AG04450 (cell line): Measurements from ENCODE around the gene SLFN11. TPM values are rescaled to one million over a fixed set of nuclear protein-coding genes. Genes with fewer than 3 reads are reported as not detected.
"Not testable (repeated sequence)": the region's sequence is repeated elsewhere in the genome, so short reads cannot be mapped to it uniquely, and the experiment has no call there.

Source experiments
- CTCF ChIA-PET: fragments of 300-600, 350-600 bp; formaldehyde crosslinking; extraction: SDS; loops from one replicate; lab custom pipeline; 2022; ENCODE audit warnings: antibody characterized with exemption, inconsistent platforms; lab: Charles Lee
- POLR2A ChIA-PET: fragments of 350-600 bp; formaldehyde crosslinking; extraction: SDS; loops from one replicate; lab custom pipeline; 2021; ENCODE audit warnings: antibody characterized with exemption, inconsistent platforms; lab: Yijun Ruan, JAX
- DNase-seq: peaks from one replicate; pipeline ENCODE4 v3.0.0-alpha.2; 2011; ENCODE audit warnings: low read depth, low spot score
- H3K27ac ChIP-seq: one replicate; pipeline ENCODE4 v1.5.1; 2012; ENCODE audit warnings: low read depth, low read length, control low read depth
- H3K27me3 ChIP-seq: one replicate; pipeline ENCODE4 v1.6.0; 2012; ENCODE audit warnings: low read length; ENCODE audit not compliant: control insufficient read depth, insufficient read depth
- H3K4me3 ChIP-seq: 2 replicates; pipeline ENCODE4 v1.5.1; 2011; ENCODE audit warnings: mild to moderate bottlenecking, low read depth, low read length, control low read depth
- H3K9me3 ChIP-seq: 2 replicates; pipeline ENCODE4 v1.5.1; 2012; ENCODE audit warnings: low read length; ENCODE audit not compliant: control insufficient read depth, insufficient read depth
- polyA plus RNA-seq: library from polyadenylated mRNA; depleted of rRNA; stranded (reverse); fragments of >200 nt; gene quantifications from 2 replicates; pipeline ENCODE4 v1.2.3, GENCODE V29; 2011; rRNA removed
- small RNA-seq: library from RNA; depleted of rRNA; stranded (forward); fragments of <200 nt; gene quantifications from one replicate; pipeline ENCODE3, GENCODE V24; 2012; ENCODE audit warnings: low read depth; ENCODE audit not compliant: insufficient read length
- TF ChIP-seq, protein P1 (sequence below): IDR thresholded peaks from 2 replicates; pipeline ENCODE4 v1.5.1; 2011; ENCODE audit warnings: low read depth, low read length, control low read depth, inconsistent platforms

Gene SLFN11
- polyA plus RNA-seq, 1 experiment: 73.2 TPM

DNA sequence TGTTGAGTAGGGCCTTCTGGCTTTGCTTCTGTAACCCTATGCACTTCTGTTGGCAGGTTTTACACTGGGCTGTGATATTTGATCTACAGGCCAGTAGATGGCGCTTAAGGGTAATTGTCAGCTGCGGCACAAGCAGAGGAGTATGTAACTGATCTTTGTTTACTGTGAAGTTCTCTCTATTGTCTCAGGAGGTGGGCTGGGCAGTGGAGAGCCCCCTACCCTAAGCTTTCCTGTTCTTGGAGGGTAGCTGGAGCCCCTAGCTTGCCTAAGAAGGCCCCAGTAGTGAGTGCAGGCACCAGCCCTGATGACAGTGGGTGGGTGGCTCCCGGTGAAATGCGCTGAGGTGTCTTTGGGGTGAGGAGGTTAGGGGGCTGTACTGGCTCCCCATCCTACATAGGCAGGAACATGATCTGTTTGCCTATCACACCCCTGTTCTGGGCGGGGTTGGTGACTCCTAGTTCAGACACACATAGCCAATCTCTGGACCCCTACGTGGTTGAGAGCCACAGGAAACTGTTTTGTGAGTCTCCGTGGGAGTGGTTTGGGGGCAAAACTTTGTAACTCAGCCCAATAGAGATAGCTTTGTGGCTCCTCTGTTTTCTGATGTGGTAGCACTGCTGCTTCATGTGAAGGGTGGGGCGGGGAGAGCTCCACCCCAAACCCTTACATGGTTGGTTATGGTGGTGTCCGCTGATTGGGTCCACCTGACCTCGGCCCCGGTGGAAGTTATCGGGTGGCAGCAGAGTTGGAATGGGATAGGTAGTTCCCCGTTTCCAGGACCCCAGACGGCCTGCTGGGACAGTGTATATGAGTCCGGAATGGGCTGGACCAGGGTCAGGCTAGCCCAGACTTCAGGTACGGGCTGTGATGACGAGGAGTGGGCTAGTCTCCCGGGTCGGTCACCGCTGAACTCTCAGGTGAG lies 60.4 kb downstream of the SLFN11 start:
- H3K27me3 ChIP-seq: no peaks in the 10 kb centered on the region
- ChIA-PET POLR2A (no interaction called here), CTCF (interaction anchor here (0.6 to 7.3 kb wide), 48 partner anchors 9 to 436 kb away, joined by 3 to 306 read pairs (median 5); partner anchors contain the start of genes PEX12 and SLFN12L)
- no peak overlapping the region for H3K27ac ChIP-seq
- H3K4me3 ChIP-seq: peak overlapping the region; percentile 40
- peak; percentile 56 for DNase-seq
- TF ChIP-seq, protein P1, sequence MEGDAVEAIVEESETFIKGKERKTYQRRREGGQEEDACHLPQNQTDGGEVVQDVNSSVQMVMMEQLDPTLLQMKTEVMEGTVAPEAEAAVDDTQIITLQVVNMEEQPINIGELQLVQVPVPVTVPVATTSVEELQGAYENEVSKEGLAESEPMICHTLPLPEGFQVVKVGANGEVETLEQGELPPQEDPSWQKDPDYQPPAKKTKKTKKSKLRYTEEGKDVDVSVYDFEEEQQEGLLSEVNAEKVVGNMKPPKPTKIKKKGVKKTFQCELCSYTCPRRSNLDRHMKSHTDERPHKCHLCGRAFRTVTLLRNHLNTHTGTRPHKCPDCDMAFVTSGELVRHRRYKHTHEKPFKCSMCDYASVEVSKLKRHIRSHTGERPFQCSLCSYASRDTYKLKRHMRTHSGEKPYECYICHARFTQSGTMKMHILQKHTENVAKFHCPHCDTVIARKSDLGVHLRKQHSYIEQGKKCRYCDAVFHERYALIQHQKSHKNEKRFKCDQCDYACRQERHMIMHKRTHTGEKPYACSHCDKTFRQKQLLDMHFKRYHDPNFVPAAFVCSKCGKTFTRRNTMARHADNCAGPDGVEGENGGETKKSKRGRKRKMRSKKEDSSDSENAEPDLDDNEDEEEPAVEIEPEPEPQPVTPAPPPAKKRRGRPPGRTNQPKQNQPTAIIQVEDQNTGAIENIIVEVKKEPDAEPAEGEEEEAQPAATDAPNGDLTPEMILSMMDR: peak; percentile 82
- no peaks in the 10 kb centered on the region for H3K9me3 ChIP-seq

DNA sequence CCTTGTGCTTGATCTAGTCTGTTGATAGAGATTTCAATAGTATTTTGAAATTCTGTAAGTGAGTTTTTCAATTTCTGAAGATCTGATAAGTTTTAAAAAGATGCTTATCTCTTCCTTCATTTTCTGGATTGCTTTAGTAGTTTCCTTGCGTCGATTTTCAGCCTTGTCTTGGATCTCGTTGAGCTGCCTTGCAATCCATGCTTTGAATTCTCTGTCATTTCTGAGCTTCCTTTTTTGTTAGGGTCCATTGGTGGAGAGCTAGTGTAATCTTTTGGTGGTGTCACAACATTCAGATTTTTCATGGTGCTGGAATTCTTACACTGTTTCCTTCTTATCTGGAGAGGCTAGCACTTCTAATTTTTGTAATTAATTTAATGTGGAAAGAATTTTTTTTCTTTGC lies 61.1 kb downstream of the SLFN11 start:
- H3K27ac ChIP-seq: no peak overlapping the region
- POLR2A ChIA-PET: no interaction called here
- no peak overlapping the region for H3K4me3 ChIP-seq
- H3K27me3 ChIP-seq: no peaks in the 10 kb centered on the region
- no peaks in the 10 kb centered on the region for H3K9me3 ChIP-seq
- TF ChIP-seq, protein P1: no peak
- no peak for DNase-seq
- CTCF ChIA-PET: interaction anchor here (0.6 to 7.3 kb wide), 36 partner anchors 9 to 437 kb away, joined by 3 to 306 read pairs (median 6); partner anchors contain the start of genes PEX12 and SLFN12L

DNA sequence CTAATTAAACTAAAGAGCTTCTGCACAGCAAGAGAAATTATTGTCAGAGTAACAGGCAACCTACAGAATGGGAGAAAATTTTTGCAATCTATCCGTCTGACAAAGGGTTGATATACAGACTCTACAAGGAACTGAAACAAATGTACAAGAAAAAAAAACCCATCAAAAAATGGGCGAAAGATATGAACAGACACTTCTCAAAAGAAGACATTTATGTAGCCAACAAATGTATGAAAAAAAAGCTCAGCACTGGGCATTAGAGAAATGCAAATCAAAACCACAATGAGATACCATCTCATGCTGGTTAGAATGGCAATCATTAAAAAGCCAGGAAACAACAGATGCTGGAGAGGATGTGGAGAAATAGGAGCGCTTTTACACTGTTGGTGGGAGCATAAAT lies 64.1 kb downstream of the SLFN11 start:
- H3K27ac ChIP-seq, H3K4me3 ChIP-seq, H3K9me3 ChIP-seq, DNase-seq, H3K27me3 ChIP-seq, POLR2A ChIA-PET: not testable (repeated sequence)
- CTCF ChIA-PET: interaction anchor here (7.3 kb wide), 1 partner anchor 230 kb away, joined by 306 read pairs; the partner anchor contains the start of gene SLFN12L

Small RNA genes lying within 50 kb of the gene (small RNA-seq; reads per million reads assigned to genes)
- gene AC060766.3: not detected
- gene AC060766.5: not detected

Other genes with a start within 250 kb of the SLFN11 start
- 10.5 and 14.0 TPM in 2 replicates for gene NLE1, start 231.3 kb downstream of the SLFN11 start, polyA plus RNA-seq
- gene UNC45B, start 225.8 kb downstream of the SLFN11 start, polyA plus RNA-seq: not detected in 2 replicates
- not detected in 2 replicates for gene SLC35G3, start 179.2 kb downstream of the SLFN11 start, polyA plus RNA-seq
- 64.2 and 69.0 TPM in 2 replicates for gene SLFN5, start 130.5 kb downstream of the SLFN11 start, polyA plus RNA-seq
- gene SLFN12, start 58.9 kb upstream of the SLFN11 start, polyA plus RNA-seq: 27.7 and 36.1 TPM in 2 replicates
- gene SLFN13, start 75.1 kb upstream of the SLFN11 start, polyA plus RNA-seq: 2.7 and 3.1 TPM in 2 replicates
- 0.02 and 0.09 TPM in 2 replicates for gene SLFN12L, start 164.1 kb upstream of the SLFN11 start, polyA plus RNA-seq
- gene SLFN14, start 187.2 kb upstream of the SLFN11 start, polyA plus RNA-seq: not detected in 2 replicates
- gene PEX12, start 204.9 kb upstream of the SLFN11 start, polyA plus RNA-seq: 8.3 and 10.2 TPM in 2 replicates
- gene AP2B1, start 213.7 kb upstream of the SLFN11 start, polyA plus RNA-seq: 234 and 258 TPM in 2 replicates